H1 (cell line): Measurements from ENCODE around the gene CP. TPM values are rescaled to one million over a fixed set of nuclear protein-coding genes. Genes with fewer than 3 reads are reported as not detected.

Source experiments
- BRCA1 ChIP-seq: IDR thresholded peaks from 2 replicates; pipeline ENCODE4 v1.6.1; 2012; ENCODE audit warnings: low read depth, low read length, improper control_type of control experiment
- SIX5 ChIP-seq: IDR thresholded peaks from 2 replicates; pipeline ENCODE4 v1.6.1; 2011; ENCODE audit warnings: mild to moderate bottlenecking, low read depth, low read length
- TBP ChIP-seq: IDR thresholded peaks from 2 replicates; pipeline ENCODE4 v1.6.1; 2011; ENCODE audit warnings: low read depth, low read length, improper control_type of control experiment
- polyA plus RNA-seq, 7 experiments: library from polyadenylated mRNA; depleted of rRNA in 3 of 7; stranded (reverse) in 5 of 7; unstranded in 2 of 7; fragments of >200 nt in 5 of 7; fragments of 200-250 nt in 2 of 7; gene quantifications; 1 replicate in 5 of 7; 2 replicates in 1 of 7; 4 replicates in 1 of 7; pipeline versions ENCODE4 v1.2.1 to v1.2.3, GENCODE V29; 2011 to 2013; ENCODE audit warnings: missing spikeins in 2 of 7, mixed read lengths in 2 of 7
- total RNA-seq: library from RNA; stranded (reverse); fragmentation: NEBNext Ultra II Directional; extraction: Animal tissue kit (Norgen Biotek cat#: 25700); gene quantifications from 2 replicates; pipeline ENCODE4 v1.2.1, GENCODE V29; 2021

Gene CP
- total and polyA plus RNA-seq, 2 of the 8 experiments (the other 6 are each of a cell fraction or from before 2014, with no cell fraction given) = 0.32 to 2.6 TPM

DNA sequence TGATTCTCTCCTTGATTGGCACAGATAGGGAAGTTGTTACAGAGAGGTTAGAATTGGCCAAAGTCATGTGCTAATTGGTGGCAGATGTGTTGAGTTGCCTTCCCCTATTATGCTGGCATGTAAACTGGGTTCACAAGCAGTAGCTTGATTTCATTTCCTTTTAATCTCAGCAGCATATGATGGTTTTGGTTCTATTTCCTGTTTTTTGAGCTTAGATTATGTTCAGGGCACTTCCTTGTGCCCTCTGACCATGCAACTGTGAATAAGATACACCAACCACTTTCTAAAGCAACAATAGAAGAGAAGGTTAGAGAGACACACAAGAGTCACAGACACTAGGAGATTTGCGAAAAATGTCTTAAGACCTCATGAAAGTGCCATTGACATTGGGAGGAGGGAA, 75.7 kb downstream of the CP start (continued):
- TF ChIP-seq SIX5 = no peak
- TF ChIP-seq BRCA1 = no peak
- TF ChIP-seq TBP = no peak
